GM19467 (cell line): Measurements from ENCODE around the gene ASTN1.

ENCODE experiments used
- ATAC-seq: cut with Tn5 transposase; IDR thresholded peaks from one replicate; pipeline ENCODE4 v1.9.1; 2021; ENCODE audit warnings: mild to moderate bottlenecking, moderate library complexity; ENCODE audit not compliant: unreplicated experiment

The ASTN1 gene

DNA sequence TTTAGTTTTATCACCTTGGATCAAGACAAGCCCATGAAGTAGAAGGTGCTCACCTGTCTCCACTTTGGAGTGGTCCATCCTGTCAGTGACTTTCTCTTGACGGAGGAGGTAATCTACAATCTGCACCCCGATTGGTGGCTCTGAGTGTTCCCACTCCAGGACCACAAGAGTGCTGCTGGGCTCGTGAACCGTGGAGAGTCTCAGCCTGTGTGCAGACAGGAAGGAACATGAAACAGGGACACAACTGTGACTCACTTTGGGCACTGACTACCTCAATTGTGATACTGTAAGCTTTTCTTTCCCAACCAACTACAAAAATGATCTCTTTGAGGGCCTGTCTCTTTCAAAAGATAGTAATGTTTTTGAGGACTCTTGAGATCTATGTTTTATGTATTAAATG is 280.2 kb downstream of the ASTN1 start:
- no peak for ATAC-seq

DNA sequence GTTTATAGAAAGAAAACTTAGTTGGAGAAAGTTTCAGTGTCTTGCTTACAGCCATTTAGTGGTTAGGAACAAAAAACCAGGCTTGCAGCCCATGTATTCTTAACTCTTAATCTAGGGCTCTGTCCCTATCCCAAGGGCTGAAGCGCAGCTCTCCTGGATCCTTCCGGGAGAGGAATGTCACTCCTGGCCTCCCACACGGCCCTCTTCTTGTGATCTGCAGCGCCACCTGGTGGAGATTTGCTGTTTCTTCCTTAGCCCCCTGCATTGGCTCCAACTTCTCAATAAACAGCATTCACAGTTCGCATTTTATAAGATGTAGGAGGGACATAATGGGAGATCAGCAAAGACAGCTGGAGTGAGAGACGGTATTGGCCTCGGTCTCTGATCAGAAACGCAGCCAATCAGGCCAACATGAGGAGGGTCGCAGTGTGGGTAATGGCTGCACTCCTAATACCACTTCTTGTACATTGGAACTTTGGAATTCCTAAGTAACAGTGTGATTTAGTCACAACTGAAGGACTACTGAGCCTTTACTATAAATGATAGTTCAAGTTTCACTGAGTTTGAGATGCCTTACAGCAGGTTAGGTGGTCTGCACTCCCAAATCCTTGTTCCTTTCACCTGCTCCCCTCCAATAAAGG is 283.4 kb downstream of the ASTN1 start:
- no peak for ATAC-seq

DNA sequence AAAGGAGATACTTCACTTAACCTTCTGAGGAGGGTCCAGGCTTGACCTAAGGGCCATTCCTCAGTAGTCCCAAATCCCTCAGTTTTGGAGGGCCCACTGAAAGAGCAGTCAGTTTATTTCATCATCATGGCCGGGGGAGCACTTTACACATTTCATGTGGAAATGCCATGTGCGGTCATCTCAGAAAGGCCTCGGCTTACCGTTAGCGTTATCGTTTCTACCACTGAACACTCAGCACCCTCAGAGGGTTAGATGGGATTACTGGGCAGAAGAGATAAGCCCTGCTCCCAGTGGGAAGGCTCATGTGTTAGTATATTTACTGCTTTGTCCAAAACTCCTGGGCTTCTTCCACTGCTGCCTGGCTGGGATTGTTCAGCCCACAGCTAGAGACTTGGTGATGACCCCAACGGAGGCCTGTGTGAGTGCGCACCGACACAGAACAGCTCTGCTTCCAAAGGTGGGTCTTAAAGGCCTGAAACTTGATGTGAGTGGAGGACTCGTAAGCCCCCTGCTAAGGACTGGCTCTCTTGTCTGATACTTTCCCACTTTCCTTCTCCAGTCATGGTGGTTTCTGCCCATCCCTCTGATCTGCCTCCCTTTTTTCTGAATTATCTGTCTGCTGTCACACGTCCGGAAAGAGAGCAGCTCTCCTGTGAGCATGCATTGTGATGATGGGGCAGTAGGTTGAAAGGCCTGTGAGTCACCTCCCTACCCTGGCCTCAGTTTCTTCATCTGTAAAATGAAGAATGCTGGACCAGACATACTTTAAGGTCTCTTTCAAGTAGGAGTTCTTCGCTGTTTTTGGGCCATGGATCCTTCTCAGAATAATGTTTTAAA is 284.5 kb downstream of the ASTN1 start:
- no peak for ATAC-seq

- no peak for ATAC-seq
Measured at GRCh38 chr1:176878750-176879536, 285.6 kb downstream of the ASTN1 start.

DNA sequence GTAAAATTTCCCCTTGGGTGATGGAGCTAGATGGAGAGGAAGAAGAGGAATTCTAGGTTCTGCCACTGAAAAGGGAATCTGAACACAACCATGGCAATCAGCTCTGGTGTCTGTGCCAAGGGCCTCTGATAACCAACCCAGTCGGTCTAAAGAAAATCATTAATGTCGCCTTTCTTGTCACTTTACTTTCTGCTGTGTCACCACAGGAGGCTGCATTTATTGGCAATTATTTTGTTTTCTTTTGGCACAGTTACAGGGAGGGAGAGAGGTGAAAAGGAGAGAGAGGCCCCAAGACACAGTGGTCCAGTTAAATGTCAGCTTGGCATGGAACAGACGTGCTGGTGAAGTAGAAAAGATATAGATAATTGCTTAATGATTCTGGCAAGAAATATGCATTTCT is 287.0 kb downstream of the ASTN1 start:
- ATAC-seq, result no peak

GRCh38 chr1:176876966-176877515 is 287.5 kb downstream of the ASTN1 start:
- no peak for ATAC-seq

DNA sequence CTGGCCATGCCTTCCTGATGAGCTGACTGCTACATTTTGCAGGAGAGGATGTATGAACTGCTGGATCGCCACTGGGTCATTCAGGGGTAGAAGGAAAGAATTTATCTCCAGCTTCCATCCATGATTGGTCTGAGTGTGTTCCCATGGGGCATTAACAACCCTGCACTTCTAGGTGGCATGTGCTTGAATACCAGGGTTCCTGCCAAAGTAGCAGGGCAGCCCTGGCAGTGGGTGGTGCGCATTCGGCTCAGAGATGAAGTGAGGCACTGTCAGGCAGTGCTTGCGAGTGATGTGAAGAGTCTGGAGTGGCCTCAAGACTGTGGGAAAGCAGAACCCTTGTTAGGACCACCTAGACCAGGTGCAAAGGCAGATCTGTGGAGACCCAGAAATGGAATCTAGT is 294.9 kb downstream of the ASTN1 start:
- ATAC-seq, result no peak

DNA sequence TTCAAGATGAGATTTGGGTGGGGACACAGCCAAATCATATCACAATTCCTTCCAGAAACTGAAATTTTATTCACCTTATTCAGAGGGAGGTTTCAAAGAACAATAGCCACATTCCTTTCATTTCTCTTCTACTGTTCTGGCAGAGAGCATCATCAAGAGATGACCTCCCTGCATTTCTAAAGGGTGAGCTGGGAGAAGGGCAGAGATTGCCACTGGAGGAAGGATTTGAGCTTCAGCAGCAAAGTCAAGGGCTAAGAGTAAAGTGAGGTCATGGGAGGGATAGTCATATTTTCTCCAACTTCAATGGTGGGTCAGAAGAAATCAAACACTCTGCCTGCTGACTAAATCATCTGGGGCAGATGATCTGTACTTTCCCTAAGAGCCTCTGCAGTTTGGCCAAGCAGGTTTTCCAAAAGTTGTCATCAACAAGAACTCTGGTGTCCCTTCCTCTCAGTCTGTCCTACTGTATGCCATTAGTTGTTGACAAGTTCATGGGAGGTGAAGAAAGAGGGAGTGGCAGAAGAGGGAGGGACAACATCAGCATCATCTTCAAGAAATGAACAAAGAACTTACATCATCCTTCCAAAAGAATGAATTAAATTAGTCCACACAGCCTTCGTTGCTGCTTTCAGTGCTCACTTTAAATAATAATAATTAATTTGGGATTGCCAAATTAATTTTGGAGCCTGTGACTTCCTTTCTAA is 298.3 kb downstream of the ASTN1 start:
- ATAC-seq, result no peak

GRCh38 chr1:176864211-176864610 is 300.3 kb downstream of the ASTN1 start:
- no peak for ATAC-seq

DNA sequence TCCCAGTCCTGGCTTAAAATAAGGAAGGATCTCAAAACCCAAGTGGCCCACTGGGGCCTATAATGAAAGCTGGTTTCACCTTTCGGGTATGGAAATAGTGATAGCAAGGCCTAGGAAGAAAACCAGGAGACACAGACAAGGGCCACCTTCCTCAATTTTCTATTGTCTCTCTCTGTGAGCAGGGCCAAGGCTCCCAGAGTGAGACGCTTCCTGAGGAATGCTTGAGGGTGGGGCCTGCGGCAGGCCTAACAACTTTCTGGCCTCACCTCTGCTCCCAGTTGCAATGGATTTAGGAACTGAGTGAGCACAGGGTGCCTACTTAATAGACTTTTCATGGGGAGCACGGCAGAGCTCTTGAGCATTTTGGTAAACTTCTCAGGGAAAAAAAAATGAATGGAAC is 300.9 kb downstream of the ASTN1 start:
- ATAC-seq, result no peak

- ATAC-seq, result no peak
Measured at GRCh38 chr1:176858433-176858916, 306.0 kb downstream of the ASTN1 start.

- no peak for ATAC-seq
Measured at GRCh38 chr1:176857632-176858031, 306.9 kb downstream of the ASTN1 start.

DNA sequence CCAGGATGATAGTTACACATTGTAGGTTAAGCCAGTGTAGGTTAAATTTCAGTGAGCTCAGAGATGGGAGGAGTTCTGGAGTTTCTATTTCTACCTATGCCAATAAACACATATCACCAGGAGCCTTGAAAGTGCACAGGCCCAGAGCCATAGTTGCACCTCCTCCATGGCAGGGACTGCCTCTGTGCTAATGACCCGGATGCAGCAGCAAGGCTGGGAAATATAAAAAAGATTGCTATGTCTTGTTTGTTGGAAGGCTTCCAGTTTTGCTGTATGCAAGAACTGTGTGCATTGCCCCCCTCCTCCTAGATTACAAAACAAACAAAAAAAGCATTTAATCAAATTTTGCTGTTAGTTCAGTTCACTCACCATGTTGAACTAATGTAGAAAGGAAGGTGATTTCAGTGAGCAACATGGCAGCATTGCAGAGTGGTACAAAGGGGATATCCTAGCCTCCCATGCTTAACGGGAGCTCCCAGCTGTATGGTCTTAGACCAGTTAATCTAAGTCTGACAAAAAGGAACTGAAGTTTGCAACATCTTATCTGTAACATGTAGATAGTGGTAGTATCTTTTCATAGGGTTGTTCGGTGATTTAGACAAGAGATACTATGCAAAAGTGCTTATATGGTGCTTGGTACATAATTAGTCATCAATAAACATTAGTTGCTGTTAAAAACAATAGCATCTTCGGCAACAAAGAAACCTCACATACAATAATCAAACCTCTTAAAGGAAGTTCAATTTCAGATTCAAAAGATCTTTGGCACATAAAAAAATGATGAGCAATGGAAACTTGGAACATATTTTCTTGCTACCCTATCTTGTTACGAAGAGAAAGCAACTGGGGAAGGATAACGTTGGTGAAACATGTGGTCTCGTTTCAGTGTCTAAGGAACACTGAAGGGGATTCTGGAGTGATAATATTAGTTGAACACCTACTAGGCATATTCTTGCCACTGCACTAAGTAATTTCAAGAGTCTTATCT is 309.5 kb downstream of the ASTN1 start:
- no peak for ATAC-seq

DNA sequence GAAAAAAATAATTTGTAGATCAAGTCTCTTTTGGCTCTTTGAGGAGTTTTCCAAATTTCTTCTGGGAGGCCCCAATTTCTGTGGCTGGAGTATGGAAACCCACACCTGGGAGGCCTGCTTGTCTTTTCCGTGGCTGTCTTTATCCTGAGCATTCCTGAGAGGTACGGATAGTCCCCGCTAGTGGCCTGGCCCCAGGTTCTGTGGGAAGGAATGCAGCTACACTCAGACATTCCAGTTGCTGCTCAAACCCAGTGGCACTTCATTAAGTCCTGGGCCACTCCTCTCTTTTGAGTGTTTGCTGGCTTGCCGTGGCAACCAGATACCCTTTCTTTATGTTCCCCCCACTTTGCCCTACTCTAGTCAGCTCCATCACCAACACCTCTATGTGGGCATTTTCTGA is 310.4 kb downstream of the ASTN1 start:
- ATAC-seq, result no peak

DNA sequence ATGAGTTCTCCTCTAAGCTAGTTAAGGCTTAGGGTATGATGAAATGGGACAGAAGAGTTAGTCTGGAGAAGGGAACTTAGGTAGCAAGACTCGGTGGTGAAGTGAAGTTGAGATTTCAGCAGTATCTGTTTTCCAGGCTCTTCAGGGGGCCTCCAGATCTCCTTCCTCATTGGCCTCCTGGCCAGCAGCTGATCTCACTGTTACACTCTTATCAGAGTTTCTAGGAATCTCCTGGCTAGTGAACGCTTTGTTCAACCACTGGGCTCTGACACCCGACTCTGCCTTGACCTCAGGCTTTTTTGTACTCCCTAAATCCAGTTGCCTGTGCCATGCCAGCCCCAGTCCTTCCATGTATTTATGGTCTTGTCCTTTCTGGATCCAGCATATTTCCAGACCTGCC is 311.0 kb downstream of the ASTN1 start:
- no peak for ATAC-seq

DNA sequence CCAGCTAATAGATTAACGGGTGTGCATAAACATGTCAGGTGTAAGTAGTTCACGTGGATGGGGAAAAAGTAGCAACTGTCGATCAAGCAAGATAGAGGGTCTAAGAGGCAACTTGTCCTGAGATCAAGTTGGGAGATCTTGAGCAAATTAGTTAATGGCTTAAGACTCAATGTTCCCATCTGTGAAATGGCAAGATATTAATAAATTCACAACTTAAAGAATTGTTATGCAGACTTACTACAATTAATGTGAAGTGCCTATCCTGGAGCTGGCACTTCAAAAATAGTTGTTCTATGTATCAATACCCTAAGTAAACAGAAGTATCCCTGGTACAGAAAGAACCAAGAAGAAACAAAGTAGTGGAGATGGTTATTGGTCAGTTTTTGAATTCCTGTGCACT is 312.4 kb downstream of the ASTN1 start:
- ATAC-seq, result no peak

DNA sequence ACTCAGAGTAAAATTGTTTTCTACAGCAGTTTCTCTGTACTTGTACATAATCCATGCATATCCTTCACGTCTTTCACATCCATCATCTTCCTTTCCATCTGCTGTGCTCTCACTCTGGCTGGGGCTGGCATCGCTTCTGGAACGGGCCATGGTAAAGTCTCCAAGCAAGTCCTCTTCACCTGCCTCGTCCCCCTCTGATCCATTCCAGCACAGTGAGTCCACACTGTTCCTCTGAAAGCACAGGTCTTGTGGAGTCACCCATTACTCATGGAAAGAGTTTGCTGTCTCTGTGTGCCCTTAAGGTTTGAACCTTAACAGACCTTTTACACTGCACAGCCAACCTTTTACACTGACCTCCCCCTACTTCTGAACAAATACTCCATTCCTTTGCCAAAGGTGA is 313.6 kb downstream of the ASTN1 start:
- no peak for ATAC-seq

GRCh38 chr1:176849281-176849680 is 315.2 kb downstream of the ASTN1 start:
- ATAC-seq, result no peak

GRCh38 chr1:176847052-176847451 is 317.5 kb downstream of the ASTN1 start:
- ATAC-seq, result no peak
